GM12878 (cell line): ENCODE data around the gene IL19.

ENCODE experiments used
- CTCF ChIP-seq, 3 experiments: IDR thresholded peaks in 2 of 3; conservative IDR thresholded peaks in 1 of 3; 2 replicates each; pipeline ENCODE4 v1.5.1; 2011; ENCODE audit warnings: low read depth in 3 of 3, low read length in 3 of 3, mild to moderate bottlenecking in 3 of 3, control low read depth in 2 of 3, moderate library complexity in 2 of 3, inconsistent platforms in 1 of 3, mixed read lengths in 1 of 3; ENCODE audit not compliant: control insufficient read depth in 2 of 3, insufficient read depth in 1 of 3; ENCODE audit errors: extremely low read depth in 1 of 3
- KDM1A ChIP-seq: fragments of 200-600 bp; sonication (generic); IDR thresholded peaks from 2 replicates; pipeline ENCODE4 v1.6.1; 2016; ENCODE audit warnings: borderline replicate concordance
- MXI1 ChIP-seq: fragments of 150-350 bp; IDR thresholded peaks from 2 replicates; pipeline ENCODE4 v1.6.1; 2011; ENCODE audit warnings: low read depth, mild to moderate bottlenecking, inconsistent platforms, low read length, improper control_type of control experiment
- POLR2AphosphoS5 ChIP-seq: IDR thresholded peaks from 2 replicates; pipeline ENCODE4 v1.6.1; 2011; ENCODE audit warnings: mild to moderate bottlenecking, low read length, inconsistent platforms
- RCOR1 ChIP-seq: conservative IDR thresholded peaks from 2 replicates; pipeline ENCODE4 v1.6.1; 2012; ENCODE audit warnings: low read depth, low read length, improper control_type of control experiment
- SUZ12 ChIP-seq: fragments of 200-600 bp; sonication (generic); IDR thresholded peaks from one replicate; pipeline ENCODE4 v1.6.1; 2018; ENCODE audit warnings: antibody characterized with exemption, mild to moderate bottlenecking; ENCODE audit not compliant: unreplicated experiment
- TCF3 ChIP-seq: IDR thresholded peaks from 2 replicates; pipeline ENCODE4 v1.6.1; 2012; ENCODE audit warnings: low read depth, mild to moderate bottlenecking, low read length, borderline replicate concordance; ENCODE audit not compliant: insufficient read depth

GRCh38 chr1:206778031-206778430 is 7.5 kb downstream of the IL19 start:
- TF ChIP-seq CTCF (IDR thresholded peaks at IDR 0.05 in 2 of 3, conservative IDR thresholded peaks at IDR 0.05 in 1 of 3; ENCODE audit: control insufficient read depth in 2 of 3, extremely low read depth in 1 of 3, insufficient read depth in 1 of 3, low read depth in 3 of 3, low read length in 3 of 3), result no peak
- no peak for TF ChIP-seq POLR2AphosphoS5
- TF ChIP-seq SUZ12, result no peak
- TF ChIP-seq MXI1, result no peak
- no peak for TF ChIP-seq KDM1A
- TF ChIP-seq TCF3, result no peak
- TF ChIP-seq RCOR1, result no peak
